ENCODE measurements around the gene LRRC14B.

The LRRC14B gene

GRCh38 chr5:189976-190365 lies 1.3 kb upstream of the LRRC14B start:
- Histone ChIP-seq H3K9me3 (ENCODE audit: low read depth, low read length) (no peaks in the 10 kb centered on the region), H3K9ac (ENCODE audit: insufficient read length) (no peak overlapping the region), H3K4me3 (no peak overlapping the region), H3K27ac (no peak overlapping the region), H3K36me3 (ENCODE audit: insufficient read depth, low read length) (no peaks in the 10 kb centered on the region)
- TF ChIP-seq EZH2 (IDR thresholded peaks at IDR 0.05) (no peak), FOXP2 (optimal IDR thresholded peaks at IDR 0.05; ENCODE audit: control extremely low read depth, extremely low read length, insufficient read depth) (no peak), POLR2AphosphoS5 (IDR thresholded peaks at IDR 0.05; ENCODE audit: borderline replicate concordance, low read depth, low read length) (no peak)
- no peak for DNase-seq (ENCODE audit: low read depth, low spot score)

- H3K4me3 ChIP-seq = no peak overlapping the region
- no peak for TF ChIP-seq FOXP2 (optimal IDR thresholded peaks at IDR 0.05; ENCODE audit: control extremely low read depth, extremely low read length, insufficient read depth)
- TF ChIP-seq POLR2AphosphoS5 (IDR thresholded peaks at IDR 0.05; ENCODE audit: borderline replicate concordance, low read depth, low read length) = no peak
- no peak for TF ChIP-seq EZH2 (IDR thresholded peaks at IDR 0.05)
- H3K36me3 ChIP-seq (ENCODE audit: insufficient read depth, low read length) = no peaks in the 10 kb centered on the region
- no peak overlapping the region for H3K9ac ChIP-seq (ENCODE audit: insufficient read length)
- no peak for DNase-seq (ENCODE audit: low read depth, low spot score)
- no peak overlapping the region for H3K27ac ChIP-seq
- no peaks in the 10 kb centered on the region for H3K9me3 ChIP-seq (ENCODE audit: low read depth, low read length)
Measured at GRCh38 chr5:190366-191035, 794 bp upstream of the LRRC14B start.

GRCh38 chr5:191949-192690 lies 825 bp downstream of the LRRC14B start:
- no peak overlapping the region for H3K9ac ChIP-seq (ENCODE audit: insufficient read length)
- H3K36me3 ChIP-seq (ENCODE audit: insufficient read depth, low read length) = no peaks in the 10 kb centered on the region
- H3K27ac ChIP-seq = no peak overlapping the region
- no peak for DNase-seq (ENCODE audit: low read depth, low spot score)
- TF ChIP-seq FOXP2 (optimal IDR thresholded peaks at IDR 0.05; ENCODE audit: control extremely low read depth, extremely low read length, insufficient read depth) = no peak
- no peak for TF ChIP-seq EZH2 (IDR thresholded peaks at IDR 0.05)
- no peak for TF ChIP-seq POLR2AphosphoS5 (IDR thresholded peaks at IDR 0.05; ENCODE audit: borderline replicate concordance, low read depth, low read length)
- no peak overlapping the region for H3K4me3 ChIP-seq
- H3K9me3 ChIP-seq (ENCODE audit: low read depth, low read length) = no peaks in the 10 kb centered on the region

- Histone ChIP-seq H3K9ac (ENCODE audit: insufficient read length) (no peak overlapping the region), H3K27ac (no peak overlapping the region), H3K36me3 (ENCODE audit: insufficient read depth, low read length) (no peaks in the 10 kb centered on the region), H3K9me3 (ENCODE audit: low read depth, low read length) (no peaks in the 10 kb centered on the region), H3K4me3 (no peak overlapping the region)
- no peak for TF ChIP-seq EZH2 (IDR thresholded peaks at IDR 0.05)
- no peak for TF ChIP-seq POLR2AphosphoS5 (IDR thresholded peaks at IDR 0.05; ENCODE audit: borderline replicate concordance, low read depth, low read length)
- no peak for TF ChIP-seq FOXP2 (optimal IDR thresholded peaks at IDR 0.05; ENCODE audit: control extremely low read depth, extremely low read length, insufficient read depth)
- DNase-seq (ENCODE audit: low read depth, low spot score) = no peak
Measured at GRCh38 chr5:192691-192969, 1.3 kb downstream of the LRRC14B start.

- no peaks in the 10 kb centered on the region for H3K9me3 ChIP-seq (ENCODE audit: low read depth, low read length)
Measured at GRCh38 chr5:192970-193831, 1.9 kb downstream of the LRRC14B start.

DNA sequence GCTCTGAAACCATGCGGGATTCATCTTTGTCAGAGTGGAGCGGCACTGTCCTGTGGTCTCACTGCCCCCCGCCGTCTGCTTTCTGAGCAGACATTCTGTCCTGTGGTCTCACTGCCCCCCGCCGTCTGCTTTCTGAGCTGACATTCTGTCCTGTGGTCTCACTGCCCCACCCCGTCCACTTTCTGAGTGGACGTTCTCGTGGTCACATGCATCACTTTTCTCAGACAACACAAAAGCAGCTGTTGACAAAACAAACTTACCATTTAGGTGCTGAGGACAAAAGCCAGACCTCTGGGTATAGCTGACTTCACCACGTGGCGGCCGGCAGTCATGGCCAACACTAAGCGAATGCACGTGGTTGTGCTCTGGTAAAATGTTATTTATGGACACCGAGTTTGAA lies 2.8 kb downstream of the LRRC14B start:
- no peaks in the 10 kb centered on the region for H3K9me3 ChIP-seq (ENCODE audit: low read depth, low read length)
- no peak overlapping the region for H3K4me3 ChIP-seq
- H3K9ac ChIP-seq (ENCODE audit: insufficient read length) = no peak overlapping the region
- no peaks in the 10 kb centered on the region for H3K36me3 ChIP-seq (ENCODE audit: insufficient read depth, low read length)
- DNase-seq (ENCODE audit: low read depth, low spot score) = no peak
- no peak for TF ChIP-seq FOXP2 (optimal IDR thresholded peaks at IDR 0.05; ENCODE audit: control extremely low read depth, extremely low read length, insufficient read depth)
- H3K27ac ChIP-seq = no peak overlapping the region

More at GRCh38 chr5:192970-193831, 1.9 kb downstream of the LRRC14B start:
- DNase-seq (ENCODE audit: low read depth, low spot score) = no peak
- no peak overlapping the region for H3K27ac ChIP-seq
- H3K4me3 ChIP-seq = no peak overlapping the region
- H3K36me3 ChIP-seq (ENCODE audit: insufficient read depth, low read length) = no peaks in the 10 kb centered on the region
- no peak overlapping the region for H3K9ac ChIP-seq (ENCODE audit: insufficient read length)
- no peak for TF ChIP-seq FOXP2 (optimal IDR thresholded peaks at IDR 0.05; ENCODE audit: control extremely low read depth, extremely low read length, insufficient read depth)
- no peak for TF ChIP-seq POLR2AphosphoS5 (IDR thresholded peaks at IDR 0.05; ENCODE audit: borderline replicate concordance, low read depth, low read length)
- TF ChIP-seq EZH2 (IDR thresholded peaks at IDR 0.05) = no peak

- H3K4me3 ChIP-seq = no peak overlapping the region
- H3K36me3 ChIP-seq (ENCODE audit: insufficient read depth, low read length) = no peaks in the 10 kb centered on the region
- no peaks in the 10 kb centered on the region for H3K9me3 ChIP-seq (ENCODE audit: low read depth, low read length)
- DNase-seq (ENCODE audit: low read depth, low spot score) = no peak
- no peak overlapping the region for H3K9ac ChIP-seq (ENCODE audit: insufficient read length)
- H3K27ac ChIP-seq = no peak overlapping the region
- no peak for TF ChIP-seq FOXP2 (optimal IDR thresholded peaks at IDR 0.05; ENCODE audit: control extremely low read depth, extremely low read length, insufficient read depth)
- TF ChIP-seq POLR2AphosphoS5 (IDR thresholded peaks at IDR 0.05; ENCODE audit: borderline replicate concordance, low read depth, low read length) = no peak
- TF ChIP-seq EZH2 (IDR thresholded peaks at IDR 0.05) = no peak
Measured at GRCh38 chr5:194603-195209, 3.4 kb downstream of the LRRC14B start.

Data from SK-N-MC (cell line).